HepG2 (cell line): ENCODE measurements around the gene CH25H.

Source experiments
- GTF2F1 ChIP-seq: fragments of 150-350 bp; IDR thresholded peaks from 2 replicates; pipeline ENCODE4 v1.6.1; 2014; ENCODE audit warnings: low read length
- PRDM4 ChIP-seq: sonication (generic); formaldehyde crosslinking; IDR thresholded peaks from 2 replicates; pipeline ENCODE4 v1.9.0; 2021; ENCODE audit warnings: missing genetic modification reagents, borderline replicate concordance
- ZNF101 ChIP-seq: sonication (generic); formaldehyde crosslinking; IDR thresholded peaks from 2 replicates; pipeline ENCODE4 v1.4.0; 2020; ENCODE audit warnings: mild to moderate bottlenecking, low read depth, missing genetic modification reagents, borderline replicate concordance
- TF ChIP-seq, protein P1 (sequence below): sonication (generic); formaldehyde crosslinking; IDR thresholded peaks from 2 replicates; pipeline ENCODE4 v1.5.0; 2020; ENCODE audit warnings: mild to moderate bottlenecking, missing genetic modification reagents, moderate library complexity
- TF ChIP-seq, protein P2 (sequence below), 2 experiments: sonication (generic) in 1 of 2; formaldehyde crosslinking in 1 of 2; IDR thresholded peaks; 2 replicates each; pipeline versions ENCODE4 v1.5.1 to v1.6.1; 2011 to 2020; ENCODE audit warnings: borderline replicate concordance in 1 of 2, low read depth in 1 of 2, low read length in 1 of 2, mild to moderate bottlenecking in 1 of 2, missing genetic modification reagents in 1 of 2, moderate library complexity in 1 of 2
- TF ChIP-seq, protein P3 (sequence below): sonication (generic); formaldehyde crosslinking; IDR thresholded peaks from 2 replicates; pipeline ENCODE4 v1.4.0; 2020; ENCODE audit warnings: missing genetic modification reagents, borderline replicate concordance

DNA sequence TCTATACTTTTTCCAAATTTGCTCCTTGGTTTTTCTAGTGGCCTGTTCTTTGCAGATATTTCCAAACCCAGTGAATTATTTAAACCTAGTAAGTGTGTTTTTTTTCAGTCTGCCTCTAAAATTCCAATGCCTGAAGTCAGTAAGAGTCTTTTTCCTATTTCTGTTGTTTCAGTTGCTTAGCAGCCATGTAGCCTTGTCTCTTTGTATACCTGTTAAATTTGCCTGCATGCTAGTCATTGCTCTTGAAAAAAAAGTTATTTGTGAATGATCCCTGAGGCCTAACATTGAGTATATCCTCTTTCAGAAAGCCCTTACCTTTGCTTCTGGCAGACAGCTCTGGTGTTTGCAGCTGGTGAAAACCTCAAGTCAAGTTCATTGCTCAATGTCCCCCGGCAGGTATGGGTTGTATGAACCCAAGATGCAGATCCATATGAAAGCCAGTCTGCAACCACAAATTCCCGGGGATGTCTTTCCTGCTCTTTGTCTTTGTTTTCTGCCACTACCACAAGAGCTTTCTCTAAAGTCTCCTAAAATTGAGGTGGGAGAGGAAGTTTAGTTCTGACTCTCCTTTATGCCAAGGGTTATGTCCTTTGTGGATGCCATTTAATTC is 35.7 kb downstream of the CH25H start:
- TF ChIP-seq ZNF101 (CRISPR knock-in tag) (no peak), PRDM4 (CRISPR knock-in tag) (no peak), GTF2F1 (no peak)
- TF ChIP-seq, protein P1, sequence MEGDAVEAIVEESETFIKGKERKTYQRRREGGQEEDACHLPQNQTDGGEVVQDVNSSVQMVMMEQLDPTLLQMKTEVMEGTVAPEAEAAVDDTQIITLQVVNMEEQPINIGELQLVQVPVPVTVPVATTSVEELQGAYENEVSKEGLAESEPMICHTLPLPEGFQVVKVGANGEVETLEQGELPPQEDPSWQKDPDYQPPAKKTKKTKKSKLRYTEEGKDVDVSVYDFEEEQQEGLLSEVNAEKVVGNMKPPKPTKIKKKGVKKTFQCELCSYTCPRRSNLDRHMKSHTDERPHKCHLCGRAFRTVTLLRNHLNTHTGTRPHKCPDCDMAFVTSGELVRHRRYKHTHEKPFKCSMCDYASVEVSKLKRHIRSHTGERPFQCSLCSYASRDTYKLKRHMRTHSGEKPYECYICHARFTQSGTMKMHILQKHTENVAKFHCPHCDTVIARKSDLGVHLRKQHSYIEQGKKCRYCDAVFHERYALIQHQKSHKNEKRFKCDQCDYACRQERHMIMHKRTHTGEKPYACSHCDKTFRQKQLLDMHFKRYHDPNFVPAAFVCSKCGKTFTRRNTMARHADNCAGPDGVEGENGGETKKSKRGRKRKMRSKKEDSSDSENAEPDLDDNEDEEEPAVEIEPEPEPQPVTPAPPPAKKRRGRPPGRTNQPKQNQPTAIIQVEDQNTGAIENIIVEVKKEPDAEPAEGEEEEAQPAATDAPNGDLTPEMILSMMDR (CRISPR knock-in tag), result no peak
- TF ChIP-seq, protein P2, sequence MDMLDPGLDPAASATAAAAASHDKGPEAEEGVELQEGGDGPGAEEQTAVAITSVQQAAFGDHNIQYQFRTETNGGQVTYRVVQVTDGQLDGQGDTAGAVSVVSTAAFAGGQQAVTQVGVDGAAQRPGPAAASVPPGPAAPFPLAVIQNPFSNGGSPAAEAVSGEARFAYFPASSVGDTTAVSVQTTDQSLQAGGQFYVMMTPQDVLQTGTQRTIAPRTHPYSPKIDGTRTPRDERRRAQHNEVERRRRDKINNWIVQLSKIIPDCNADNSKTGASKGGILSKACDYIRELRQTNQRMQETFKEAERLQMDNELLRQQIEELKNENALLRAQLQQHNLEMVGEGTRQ (IDR thresholded peaks at IDR 0.05; ENCODE audit: low read depth, low read length), result no peak
- TF ChIP-seq, protein P2 (CRISPR knock-in tag; IDR thresholded peaks at IDR 0.05; ENCODE audit: borderline replicate concordance), result no peak
- TF ChIP-seq, protein P3, sequence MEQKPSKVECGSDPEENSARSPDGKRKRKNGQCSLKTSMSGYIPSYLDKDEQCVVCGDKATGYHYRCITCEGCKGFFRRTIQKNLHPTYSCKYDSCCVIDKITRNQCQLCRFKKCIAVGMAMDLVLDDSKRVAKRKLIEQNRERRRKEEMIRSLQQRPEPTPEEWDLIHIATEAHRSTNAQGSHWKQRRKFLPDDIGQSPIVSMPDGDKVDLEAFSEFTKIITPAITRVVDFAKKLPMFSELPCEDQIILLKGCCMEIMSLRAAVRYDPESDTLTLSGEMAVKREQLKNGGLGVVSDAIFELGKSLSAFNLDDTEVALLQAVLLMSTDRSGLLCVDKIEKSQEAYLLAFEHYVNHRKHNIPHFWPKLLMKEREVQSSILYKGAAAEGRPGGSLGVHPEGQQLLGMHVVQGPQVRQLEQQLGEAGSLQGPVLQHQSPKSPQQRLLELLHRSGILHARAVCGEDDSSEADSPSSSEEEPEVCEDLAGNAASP (CRISPR knock-in tag), result no peak
